Loucy (cell line): Measurements from ENCODE around the gene RPRD2.

Experiments
- H2AFZ ChIP-seq: fragments of 200-600 bp; sonication (generic); 2 replicates; pipeline ENCODE4 v1.6.0; 2016; ENCODE audit warnings: antibody characterized with exemption, mild to moderate bottlenecking, low read length, moderate library complexity
- H3F3A ChIP-seq: fragments of 200-600 bp; 2 replicates; pipeline ENCODE4 v1.6.0; 2016; ENCODE audit warnings: antibody characterized with exemption, low read depth, mild to moderate bottlenecking
- H3K27me3 ChIP-seq: fragments of 200-600 bp; sonication (generic); 2 replicates; pipeline ENCODE4 v1.6.1; 2014; ENCODE audit warnings: low read length, mild to moderate bottlenecking; ENCODE audit not compliant: insufficient read depth, poor library complexity, severe bottlenecking
- H3K36me3 ChIP-seq: fragments of 200-600 bp; sonication (generic); 2 replicates; pipeline ENCODE4 v1.6.1; 2016; ENCODE audit warnings: low read length; ENCODE audit not compliant: insufficient read depth
- H3K4me1 ChIP-seq: fragments of 200-600 bp; sonication (generic); 2 replicates; pipeline ENCODE4 v1.5.1; 2014; ENCODE audit warnings: low read length, mild to moderate bottlenecking; ENCODE audit not compliant: insufficient read depth, poor library complexity, severe bottlenecking
- H3K4me2 ChIP-seq: fragments of 200-600 bp; sonication (generic); 2 replicates; pipeline ENCODE4 v1.6.0; 2014; ENCODE audit warnings: antibody characterized with exemption, low read length, low read depth, mild to moderate bottlenecking; ENCODE audit not compliant: poor library complexity, severe bottlenecking
- H3K4me3 ChIP-seq: fragments of 200-600 bp; sonication (generic); 2 replicates; pipeline ENCODE4 v1.5.1; 2014; ENCODE audit warnings: low read length, mild to moderate bottlenecking, mixed read lengths; ENCODE audit not compliant: poor library complexity, severe bottlenecking
- H3K79me2 ChIP-seq: fragments of 200-600 bp; sonication (generic); 2 replicates; pipeline ENCODE4 v1.6.1; 2014; ENCODE audit warnings: low read length; ENCODE audit not compliant: insufficient read depth
- H3K9ac ChIP-seq: fragments of 200-600 bp; sonication (generic); 2 replicates; pipeline ENCODE4 v1.6.0; 2014; ENCODE audit warnings: mild to moderate bottlenecking, low read depth, low read length, moderate library complexity; ENCODE audit not compliant: poor library complexity, severe bottlenecking
- H3K9me2 ChIP-seq: fragments of 200-600 bp; sonication (generic); replicated peaks from 2 replicates; pipeline ENCODE4 v1.6.1; 2016; ENCODE audit warnings: low read depth, low read length, mixed read lengths
- H3K9me3 ChIP-seq: fragments of 200-600 bp; sonication (generic); 2 replicates; pipeline ENCODE4 v1.6.1; 2014; ENCODE audit warnings: mild to moderate bottlenecking, antibody characterized with exemption, low read length, low read depth; ENCODE audit not compliant: insufficient read depth
- H4K20me1 ChIP-seq: fragments of 200-600 bp; sonication (generic); 2 replicates; pipeline ENCODE4 v1.6.0; 2014; ENCODE audit warnings: antibody characterized with exemption, low read length, mild to moderate bottlenecking; ENCODE audit not compliant: insufficient read depth, poor library complexity, severe bottlenecking
- EZH2phosphoT487 ChIP-seq: fragments of 200-600 bp; IDR thresholded peaks from 2 replicates; pipeline ENCODE4 v1.6.1; 2018; ENCODE audit warnings: antibody characterized with exemption, mild to moderate bottlenecking, moderate library complexity, borderline replicate concordance
- TF ChIP-seq, protein P1 (sequence below): fragments of 200-600 bp; sonication (generic); conservative IDR thresholded peaks from 2 replicates; pipeline ENCODE4 v1.5.1; 2014; ENCODE audit warnings: mild to moderate bottlenecking, antibody characterized with exemption, low read length

The RPRD2 gene

DNA sequence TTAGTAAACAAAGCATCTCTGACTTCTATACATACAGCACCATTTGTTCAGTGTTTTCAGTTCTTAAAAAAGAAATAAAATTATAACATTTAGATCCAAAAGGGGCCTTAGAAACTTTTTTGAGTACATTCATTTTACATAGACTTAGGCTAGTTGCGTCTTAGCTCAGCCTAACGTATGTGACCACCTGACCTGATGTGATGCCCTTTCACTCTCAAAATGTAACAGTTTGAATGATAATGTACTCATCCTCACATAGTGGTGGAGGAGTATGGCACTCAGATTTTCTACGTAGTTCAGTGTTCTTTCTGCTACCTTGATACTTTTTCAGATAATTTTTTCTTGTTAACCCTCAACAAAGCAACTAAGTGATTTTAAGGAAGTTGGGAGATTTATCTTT is 43.4 kb downstream of the RPRD2 start:
- peaks cover 99% of the 10 kb centered on the region for H3K79me2 ChIP-seq
- no peak overlapping the region for H2AFZ ChIP-seq
- no peak overlapping the region for H3K9ac ChIP-seq
- no peak for TF ChIP-seq EZH2phosphoT487
- TF ChIP-seq, protein P1, sequence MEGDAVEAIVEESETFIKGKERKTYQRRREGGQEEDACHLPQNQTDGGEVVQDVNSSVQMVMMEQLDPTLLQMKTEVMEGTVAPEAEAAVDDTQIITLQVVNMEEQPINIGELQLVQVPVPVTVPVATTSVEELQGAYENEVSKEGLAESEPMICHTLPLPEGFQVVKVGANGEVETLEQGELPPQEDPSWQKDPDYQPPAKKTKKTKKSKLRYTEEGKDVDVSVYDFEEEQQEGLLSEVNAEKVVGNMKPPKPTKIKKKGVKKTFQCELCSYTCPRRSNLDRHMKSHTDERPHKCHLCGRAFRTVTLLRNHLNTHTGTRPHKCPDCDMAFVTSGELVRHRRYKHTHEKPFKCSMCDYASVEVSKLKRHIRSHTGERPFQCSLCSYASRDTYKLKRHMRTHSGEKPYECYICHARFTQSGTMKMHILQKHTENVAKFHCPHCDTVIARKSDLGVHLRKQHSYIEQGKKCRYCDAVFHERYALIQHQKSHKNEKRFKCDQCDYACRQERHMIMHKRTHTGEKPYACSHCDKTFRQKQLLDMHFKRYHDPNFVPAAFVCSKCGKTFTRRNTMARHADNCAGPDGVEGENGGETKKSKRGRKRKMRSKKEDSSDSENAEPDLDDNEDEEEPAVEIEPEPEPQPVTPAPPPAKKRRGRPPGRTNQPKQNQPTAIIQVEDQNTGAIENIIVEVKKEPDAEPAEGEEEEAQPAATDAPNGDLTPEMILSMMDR, result no peak
- H3K9me3 ChIP-seq, result no peaks in the 10 kb centered on the region
- H3K36me3 ChIP-seq, result peaks cover 11% of the 10 kb centered on the region; the same call in 1 of the 2 replicates
- H3K9me2 ChIP-seq, result no peaks in the 10 kb centered on the region
- peaks cover 78% of the 10 kb centered on the region for H4K20me1 ChIP-seq
- no peaks in the 10 kb centered on the region for H3K4me1 ChIP-seq
- H3K4me2 ChIP-seq, result no peak overlapping the region
- no peaks in the 10 kb centered on the region for H3K27me3 ChIP-seq
- H3K4me3 ChIP-seq, result no peak overlapping the region
- no peaks in the 10 kb centered on the region for H3F3A ChIP-seq

DNA sequence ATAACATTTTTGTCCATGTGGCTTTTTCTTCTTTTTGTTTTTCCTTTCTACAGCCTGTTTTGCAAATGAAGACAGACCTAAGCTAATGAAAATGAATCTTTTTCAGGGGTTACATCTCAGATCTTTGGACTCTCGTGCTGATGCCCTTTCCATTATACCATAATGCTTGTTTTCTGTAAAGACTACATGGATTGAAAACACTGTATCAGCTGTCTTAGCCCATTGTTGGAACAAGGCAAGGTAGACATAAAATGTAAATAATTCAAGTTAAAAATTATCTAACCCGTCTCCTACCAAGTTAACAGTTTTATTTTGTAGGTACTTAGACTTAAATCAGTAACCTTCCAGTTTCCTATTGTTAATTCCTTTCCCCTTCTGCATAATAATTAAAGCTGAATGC is 44.9 kb downstream of the RPRD2 start:
- Histone ChIP-seq H3K4me2 (no peak overlapping the region), H3K79me2 (peaks cover 96% of the 10 kb centered on the region), H3K9me3 (no peaks in the 10 kb centered on the region), H3K9me2 (no peaks in the 10 kb centered on the region), H3K9ac (no peak overlapping the region), H2AFZ (no peak overlapping the region), H3K4me3 (no peak overlapping the region), H3K36me3 (peaks cover 5% of the 10 kb centered on the region; the same call in 1 of the 2 replicates), H3F3A (no peaks in the 10 kb centered on the region), H4K20me1 (peaks cover 73% of the 10 kb centered on the region), H3K27me3 (no peaks in the 10 kb centered on the region), H3K4me1 (no peaks in the 10 kb centered on the region)
- no peak for TF ChIP-seq EZH2phosphoT487
- TF ChIP-seq, protein P1, result no peak

GRCh38 chr1:150409504-150410362 is 45.8 kb downstream of the RPRD2 start:
- H2AFZ ChIP-seq, result no peak overlapping the region
- H3K4me1 ChIP-seq, result no peaks in the 10 kb centered on the region
- H3K9ac ChIP-seq, result no peak overlapping the region
- peaks cover 96% of the 10 kb centered on the region for H3K79me2 ChIP-seq
- H3K9me3 ChIP-seq, result no peaks in the 10 kb centered on the region
- TF ChIP-seq, protein P1, result no peak
- TF ChIP-seq EZH2phosphoT487, result no peak
- H3K27me3 ChIP-seq, result no peaks in the 10 kb centered on the region
- peaks cover 70% of the 10 kb centered on the region for H4K20me1 ChIP-seq
- H3K4me2 ChIP-seq, result no peak overlapping the region
- H3F3A ChIP-seq, result no peaks in the 10 kb centered on the region
- no peaks in the 10 kb centered on the region for H3K9me2 ChIP-seq
- peaks cover 5% of the 10 kb centered on the region; the same call in 1 of the 2 replicates for H3K36me3 ChIP-seq
- no peak overlapping the region for H3K4me3 ChIP-seq
